ENCODE results near the gene NLGN3.
A peak's percentile ranks its signal among the peaks of the same experiment; 100 is the strongest.

NLGN3 gene

GRCh38 chrX:71117358-71117757 lies 27.3 kb upstream of the NLGN3 start:
- DNase-seq = no peak
- in situ Hi-C loops (cut with MboI; ENCODE audit: low pct_unique_long_range_greater_than_20kb, low sequenced_read_pairs) = no loop called here

GRCh38 chrX:71118032-71118984 lies 26.3 kb upstream of the NLGN3 start, which contains the start of gene MED12:
MED12 (plus strand) TSS chrX:71118596; CDS start chrX:71118755, 159 bp downstream.
- in situ Hi-C loops (cut with MboI; ENCODE audit: low pct_unique_long_range_greater_than_20kb, low sequenced_read_pairs) = no loop called here
- peak; percentile 87 for DNase-seq

- in situ Hi-C loops (cut with MboI; ENCODE audit: low pct_unique_long_range_greater_than_20kb, low sequenced_read_pairs) = no loop called here
- DNase-seq = no peak
These were observed 25.6 kb upstream of the NLGN3 start for GRCh38 chrX:71118985-71119535.

GRCh38 chrX:71128166-71128833 lies 16.3 kb upstream of the NLGN3 start:
- in situ Hi-C loops (cut with MboI; ENCODE audit: low pct_unique_long_range_greater_than_20kb, low sequenced_read_pairs) = no loop called here
- no peak for DNase-seq

GRCh38 chrX:71128915-71129765 lies 15.5 kb upstream of the NLGN3 start:
- DNase-seq = peak; percentile 91
- in situ Hi-C loops (cut with MboI; ENCODE audit: low pct_unique_long_range_greater_than_20kb, low sequenced_read_pairs) = no loop called here

GRCh38 chrX:71131510-71131909 lies 13.1 kb upstream of the NLGN3 start:
- in situ Hi-C loops (cut with MboI; ENCODE audit: low pct_unique_long_range_greater_than_20kb, low sequenced_read_pairs) = no loop called here
- DNase-seq = no peak

GRCh38 chrX:71140440-71140839 lies 4.2 kb upstream of the NLGN3 start:
- no peak for DNase-seq
- in situ Hi-C loops (cut with MboI; ENCODE audit: low pct_unique_long_range_greater_than_20kb, low sequenced_read_pairs) = no loop called here

GRCh38 chrX:71143508-71143907 lies 1.1 kb upstream of the NLGN3 start:
- no peak for DNase-seq
- in situ Hi-C loops (cut with MboI; ENCODE audit: low pct_unique_long_range_greater_than_20kb, low sequenced_read_pairs) = no loop called here

GRCh38 chrX:71147496-71148277 lies 3.0 kb downstream of the NLGN3 start:
- in situ Hi-C loops (cut with MboI; ENCODE audit: low pct_unique_long_range_greater_than_20kb, low sequenced_read_pairs) = no loop called here
- DNase-seq = no peak

GRCh38 chrX:71148278-71148663 lies 3.6 kb downstream of the NLGN3 start:
- in situ Hi-C loops (cut with MboI; ENCODE audit: low pct_unique_long_range_greater_than_20kb, low sequenced_read_pairs) = no loop called here
- no peak for DNase-seq

GRCh38 chrX:71151366-71151765 lies 6.7 kb downstream of the NLGN3 start:
- DNase-seq = no peak
- in situ Hi-C loops (cut with MboI; ENCODE audit: low pct_unique_long_range_greater_than_20kb, low sequenced_read_pairs) = loop anchor here (25.0 kb wide), 1 partner anchor 389 kb away; no protein-coding TSS in a partner anchor

GRCh38 chrX:71154196-71154595 lies 9.6 kb downstream of the NLGN3 start:
- in situ Hi-C loops (cut with MboI; ENCODE audit: low pct_unique_long_range_greater_than_20kb, low sequenced_read_pairs) = loop anchor here (25.0 kb wide), 1 partner anchor 392 kb away; no protein-coding TSS in a partner anchor
- no peak for DNase-seq

- DNase-seq = no peak
- in situ Hi-C loops (cut with MboI; ENCODE audit: low pct_unique_long_range_greater_than_20kb, low sequenced_read_pairs) = loop anchor here (25.0 kb wide), 1 partner anchor 392 kb away; no protein-coding TSS in a partner anchor
These were observed 10.0 kb downstream of the NLGN3 start for GRCh38 chrX:71154641-71155040.

GRCh38 chrX:71158603-71159002 lies 14.0 kb downstream of the NLGN3 start:
- no peak for DNase-seq
- in situ Hi-C loops (cut with MboI; ENCODE audit: low pct_unique_long_range_greater_than_20kb, low sequenced_read_pairs) = loop anchor here (25.0 kb wide), 1 partner anchor 396 kb away; no protein-coding TSS in a partner anchor

GRCh38 chrX:71159335-71159734 lies 14.7 kb downstream of the NLGN3 start:
- in situ Hi-C loops (cut with MboI; ENCODE audit: low pct_unique_long_range_greater_than_20kb, low sequenced_read_pairs) = loop anchor here (25.0 kb wide), 1 partner anchor 397 kb away; no protein-coding TSS in a partner anchor
- DNase-seq = no peak

GRCh38 chrX:71160475-71160874 lies 15.8 kb downstream of the NLGN3 start:
- in situ Hi-C loops (cut with MboI; ENCODE audit: low pct_unique_long_range_greater_than_20kb, low sequenced_read_pairs) = loop anchor here (25.0 kb wide), 1 partner anchor 398 kb away; no protein-coding TSS in a partner anchor
- DNase-seq = no peak

- peak; percentile 39 for DNase-seq
- in situ Hi-C loops (cut with MboI; ENCODE audit: low pct_unique_long_range_greater_than_20kb, low sequenced_read_pairs) = loop anchor here (25.0 kb wide), 1 partner anchor 401 kb away; no protein-coding TSS in a partner anchor
These were observed 18.3 kb downstream of the NLGN3 start for GRCh38 chrX:71162981-71163380.

GRCh38 chrX:71164071-71164470 lies 19.4 kb downstream of the NLGN3 start:
- DNase-seq = no peak
- in situ Hi-C loops (cut with MboI; ENCODE audit: low pct_unique_long_range_greater_than_20kb, low sequenced_read_pairs) = loop anchor here (25.0 kb wide), 1 partner anchor 402 kb away; no protein-coding TSS in a partner anchor

Measured in KBM-7 (cell line).